GM21737 (cell line): Measurements from ENCODE around the gene ETV2.
A peak's percentile ranks its signal among the peaks of the same experiment; 100 is the strongest.
"Not testable (repeated sequence)": the region's sequence is repeated elsewhere in the genome, so short reads cannot be mapped to it uniquely, and the experiment has no call there.

ENCODE experiments used
- ATAC-seq: cut with Tn5 transposase; IDR thresholded peaks from one replicate; pipeline ENCODE4 v1.9.1; 2021; ENCODE audit warnings: mild to moderate bottlenecking, moderate library complexity; ENCODE audit not compliant: unreplicated experiment

The ETV2 gene

DNA sequence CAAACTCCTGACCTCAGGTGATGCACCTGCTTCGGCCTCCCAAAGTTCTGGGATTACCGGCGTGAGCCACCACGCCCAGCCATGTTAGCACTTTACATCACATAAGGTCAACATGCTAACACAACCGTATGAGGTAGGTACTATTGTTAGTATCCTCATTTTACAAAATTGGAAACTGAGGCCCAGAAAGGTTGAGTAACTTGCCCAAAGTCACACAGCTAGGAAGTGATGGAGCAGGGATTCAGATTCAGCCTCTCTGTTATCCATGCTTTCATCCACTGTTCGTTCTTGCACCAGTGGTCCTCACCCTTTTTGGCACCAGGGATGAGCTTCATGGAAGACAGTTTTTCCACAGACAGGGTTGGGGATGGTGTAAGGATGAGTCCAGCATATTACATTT is 15.2 kb downstream of the ETV2 start:
- no peak for ATAC-seq

DNA sequence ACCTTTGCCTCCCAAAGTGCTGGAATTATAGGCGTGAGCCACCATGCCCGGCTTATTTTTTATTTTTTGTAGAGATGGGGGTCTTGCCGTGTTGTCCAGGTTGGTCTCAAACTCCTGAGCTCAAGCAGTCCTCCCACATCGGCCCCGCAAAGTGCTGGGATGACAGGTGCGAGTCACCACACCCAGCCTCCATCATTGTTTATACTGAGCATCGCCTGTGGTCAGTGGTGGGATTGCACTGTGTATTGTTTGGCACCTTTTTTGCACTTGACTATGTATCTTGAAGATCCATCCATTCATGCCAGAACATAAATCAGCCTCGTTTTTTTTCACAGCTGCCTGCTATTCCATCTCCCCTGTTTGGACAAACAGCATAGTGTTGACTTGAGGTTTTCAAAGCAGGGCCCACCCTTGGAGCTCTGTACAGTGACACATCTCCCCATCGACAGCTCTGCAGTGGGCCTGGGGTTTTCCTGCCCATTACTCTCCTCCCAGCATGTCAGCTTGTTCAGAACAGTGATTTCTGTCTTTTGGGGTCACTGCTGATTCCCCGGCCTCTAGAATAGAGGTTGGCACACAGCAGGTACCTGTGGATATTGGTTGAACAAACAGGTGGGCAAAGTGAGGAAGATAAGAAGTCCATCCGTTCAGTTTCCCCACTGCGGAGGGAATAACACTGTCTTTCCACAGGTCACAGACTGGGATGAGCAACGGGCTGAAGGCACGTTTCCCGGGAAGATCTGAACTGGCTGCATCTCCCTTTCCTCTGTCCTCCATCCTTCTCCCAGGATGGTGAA is 16.6 kb downstream of the ETV2 start:
- ATAC-seq: no peak

DNA sequence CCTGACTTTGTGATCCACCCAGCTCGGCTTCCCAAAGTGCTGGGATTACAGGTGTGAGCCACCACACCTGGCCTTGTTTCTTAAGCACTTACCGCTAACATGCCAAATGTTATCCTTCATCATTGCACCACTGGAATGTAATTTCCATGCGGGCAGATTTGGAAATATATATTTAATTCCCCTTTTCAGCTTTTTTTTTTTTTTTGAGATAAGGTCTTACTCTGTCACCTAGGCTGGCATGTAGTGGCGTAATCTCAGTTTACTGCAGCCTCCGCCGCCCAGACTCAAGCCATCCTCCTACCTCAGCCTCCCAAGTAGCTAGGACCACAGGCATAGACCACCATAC is 20.4 kb downstream of the ETV2 start:
- no peak for ATAC-seq

DNA sequence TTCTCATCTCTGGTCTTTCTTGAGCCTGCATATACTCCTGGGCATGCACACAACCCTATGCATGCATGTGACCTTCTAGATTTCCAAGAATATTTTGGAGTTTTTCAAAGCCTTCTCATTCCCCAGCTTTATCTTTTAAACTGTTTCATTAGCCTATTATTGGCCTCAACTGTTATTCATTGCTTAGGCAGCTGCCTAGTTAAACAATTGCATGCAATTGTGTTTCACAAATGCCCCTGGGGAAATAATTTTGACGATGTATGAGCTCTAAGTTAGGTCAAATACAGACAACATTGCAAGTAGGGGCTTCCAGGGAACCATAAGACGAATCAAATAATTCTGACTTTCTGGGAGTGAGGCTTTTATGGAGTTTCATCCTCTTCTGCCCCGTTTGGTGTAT is 22.4 kb downstream of the ETV2 start:
- ATAC-seq: no peak

DNA sequence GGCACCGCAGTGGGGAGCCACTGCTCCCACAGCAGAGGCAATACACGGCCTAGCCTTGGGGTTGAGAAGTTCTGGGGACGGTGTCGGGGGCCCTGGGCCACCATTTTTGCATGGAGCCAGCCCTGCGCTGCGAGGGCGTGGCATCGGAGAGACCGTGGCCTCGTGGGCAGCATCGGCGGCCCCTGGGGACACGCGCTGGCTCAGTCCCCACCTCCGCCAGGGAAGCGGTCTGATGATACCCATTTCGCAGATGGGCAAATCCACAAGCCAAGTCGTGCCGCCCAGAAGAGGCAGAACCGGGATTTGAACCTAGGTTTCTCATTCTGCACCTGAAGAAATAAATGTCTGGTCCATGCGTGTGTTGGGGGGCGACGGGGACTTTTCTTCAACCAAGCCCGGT is 23.6 kb downstream of the ETV2 start:
- ATAC-seq: no peak

DNA sequence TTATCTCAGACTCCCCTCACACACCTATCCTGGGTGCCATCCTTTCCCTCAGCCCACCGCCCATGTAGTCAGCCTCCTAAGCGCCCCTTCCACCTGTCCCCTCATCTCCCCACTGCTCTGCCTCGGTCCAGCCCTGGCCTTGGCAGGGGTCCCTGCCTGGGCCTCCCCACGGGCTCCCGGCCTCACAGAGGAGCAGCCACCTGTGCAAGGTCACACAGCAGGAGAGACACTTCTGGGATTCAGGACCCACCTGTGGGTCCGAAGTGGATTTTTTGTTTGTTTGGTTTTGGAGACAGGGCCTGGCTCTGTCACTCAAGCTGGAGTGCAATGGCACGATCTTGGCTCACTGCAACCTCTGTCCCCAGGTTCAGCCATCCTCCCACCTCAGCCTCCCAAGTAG is 24.1 kb downstream of the ETV2 start:
- ATAC-seq: no peak

DNA sequence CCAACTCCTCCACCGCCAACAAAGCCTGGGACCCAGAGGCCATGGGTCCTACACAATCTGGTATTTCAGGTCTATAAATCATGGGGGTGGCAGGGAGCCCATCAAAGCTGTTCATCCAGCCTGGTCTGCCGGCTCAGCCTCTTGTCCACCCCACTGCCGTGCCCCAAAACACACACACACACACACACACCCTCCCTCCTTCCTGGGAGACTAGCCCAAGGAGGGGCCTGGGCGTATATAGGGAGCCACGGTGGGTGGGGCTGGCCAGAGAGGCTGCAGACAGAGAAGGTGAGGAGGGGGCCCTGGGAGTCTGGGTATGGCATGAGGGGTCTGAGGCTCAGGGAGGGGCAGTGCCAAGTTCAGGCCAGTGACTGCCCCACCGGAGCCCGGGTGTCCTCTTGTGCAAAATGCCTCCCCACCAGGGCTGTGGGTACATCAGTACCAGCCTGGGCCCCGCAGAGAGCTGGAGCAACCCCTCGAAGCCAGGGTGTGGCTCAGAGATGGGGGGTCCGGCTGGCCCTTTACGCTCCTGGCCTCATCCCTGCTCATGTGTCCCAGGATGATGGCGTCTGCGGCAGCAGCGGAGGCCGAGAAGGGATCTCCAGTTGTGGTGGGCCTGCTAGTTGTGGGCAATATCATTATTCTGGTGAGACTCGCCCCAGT is 24.8 kb downstream of the ETV2 start, which contains the start of gene UPK1A:
TSS of gene UPK1A (plus strand) at position 267 of the 663 bp plus-strand sequence. CDS start at position 563, 296 bp downstream.
- no peak for ATAC-seq

DNA sequence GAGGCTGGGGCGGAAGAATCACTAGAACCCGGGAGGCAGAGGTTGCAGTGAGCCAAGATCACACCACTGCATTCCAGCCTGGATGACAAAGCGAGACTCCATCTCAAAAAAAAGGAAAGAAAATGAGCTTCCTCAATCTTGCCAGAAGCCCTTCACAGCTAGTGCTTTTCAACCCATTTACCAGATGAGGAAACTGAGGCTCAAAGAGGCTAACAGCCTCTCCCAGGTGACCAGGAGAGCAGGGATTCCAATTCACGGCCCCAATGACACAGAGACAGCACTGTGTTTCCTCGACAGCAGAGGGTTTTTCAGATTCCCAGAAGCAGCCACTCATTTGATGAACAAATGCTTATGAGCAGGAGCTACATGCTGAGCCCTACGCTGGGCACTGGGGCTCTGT is 28.0 kb downstream of the ETV2 start:
- no peak for ATAC-seq

DNA sequence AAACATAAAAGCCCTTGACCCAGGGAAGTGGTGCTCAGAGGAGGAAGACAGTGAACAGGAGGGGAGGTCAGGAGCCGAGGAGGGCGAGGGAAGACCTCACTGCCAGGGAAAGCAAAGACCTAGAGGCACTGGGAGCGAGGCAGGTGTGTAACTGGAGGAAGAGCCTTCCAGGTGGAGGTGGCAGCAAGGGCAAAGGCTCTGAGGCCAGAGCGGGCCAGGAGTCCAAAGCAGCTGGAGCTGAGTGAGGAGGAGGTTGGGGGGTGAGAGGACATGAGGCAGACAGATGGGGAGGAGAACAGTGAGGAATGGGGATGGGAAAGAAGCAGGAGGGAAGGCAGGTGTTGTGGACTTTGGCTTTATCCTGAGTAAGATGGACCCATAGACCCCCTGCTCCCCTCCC is 28.4 kb downstream of the ETV2 start:
- ATAC-seq: no peak

DNA sequence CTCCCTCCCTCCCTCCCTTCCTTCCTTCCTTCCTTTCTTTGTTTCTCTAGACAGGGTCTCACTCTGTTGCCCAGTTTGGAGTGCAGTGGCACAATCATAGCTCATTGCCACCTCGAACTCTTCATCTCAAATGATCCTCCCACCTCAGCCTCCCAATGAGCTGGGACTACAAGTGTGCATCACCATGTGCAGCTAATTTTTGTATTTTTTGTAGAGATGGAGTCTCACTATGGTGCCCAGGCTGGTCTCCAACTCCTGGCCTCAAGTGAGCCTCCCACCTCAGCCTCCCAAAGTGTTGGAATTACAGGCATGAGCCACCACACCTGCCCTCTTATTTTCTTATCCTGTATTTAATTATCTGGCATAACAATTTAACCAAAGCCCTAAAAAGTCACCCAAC is 29.1 kb downstream of the ETV2 start:
- ATAC-seq: no peak

DNA sequence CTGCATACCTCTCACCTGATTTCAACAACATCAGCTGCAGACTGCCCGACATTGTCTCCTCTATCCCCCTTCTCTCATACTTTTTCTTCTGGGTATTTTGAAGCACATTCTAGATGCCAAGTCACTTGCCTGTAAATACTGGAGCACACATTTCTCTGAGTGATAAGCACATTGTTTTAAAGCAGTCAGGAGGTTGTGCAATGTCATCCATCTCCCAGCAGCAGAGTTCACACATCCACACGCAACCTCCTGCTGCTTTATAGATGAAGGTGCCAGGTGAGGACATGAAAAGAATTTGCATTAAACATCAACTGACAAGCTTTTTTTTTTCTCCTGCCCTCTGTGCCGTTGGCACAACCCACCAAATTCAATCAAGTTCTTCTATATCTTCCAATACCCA is 30.3 kb downstream of the ETV2 start:
- no peak for ATAC-seq

DNA sequence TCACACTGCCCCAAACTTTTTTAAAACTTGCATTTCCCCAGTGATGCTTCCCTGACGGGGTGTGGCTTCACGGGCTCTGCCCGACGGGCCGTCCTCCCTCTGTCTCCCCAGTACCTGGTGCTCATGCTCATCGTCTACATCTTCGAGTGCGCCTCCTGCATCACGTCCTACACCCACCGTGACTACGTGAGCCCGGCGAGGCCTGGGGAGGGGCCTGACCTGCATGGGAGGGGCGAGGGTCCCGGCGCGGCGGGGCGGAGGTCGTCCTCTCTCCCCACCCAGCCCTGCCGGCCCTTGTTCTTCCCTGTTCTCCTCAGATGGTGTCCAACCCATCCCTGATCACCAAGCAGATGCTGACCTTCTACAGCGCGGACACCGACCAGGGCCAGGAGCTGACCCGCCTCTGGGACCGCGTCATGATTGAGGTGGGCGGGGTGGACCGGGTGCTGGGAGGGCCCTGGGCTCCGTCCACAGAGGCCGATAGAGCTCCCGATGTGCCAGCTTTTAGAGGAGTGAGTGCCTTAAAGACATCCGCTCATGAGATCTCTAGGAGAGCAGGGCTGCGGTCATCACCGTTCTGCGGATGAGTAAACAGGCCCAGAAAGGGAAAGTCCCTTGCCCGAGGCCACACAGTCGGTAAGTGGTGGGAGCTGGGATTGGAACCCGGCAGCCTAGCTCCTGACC is 31.7 kb downstream of the ETV2 start:
- no peak for ATAC-seq

DNA sequence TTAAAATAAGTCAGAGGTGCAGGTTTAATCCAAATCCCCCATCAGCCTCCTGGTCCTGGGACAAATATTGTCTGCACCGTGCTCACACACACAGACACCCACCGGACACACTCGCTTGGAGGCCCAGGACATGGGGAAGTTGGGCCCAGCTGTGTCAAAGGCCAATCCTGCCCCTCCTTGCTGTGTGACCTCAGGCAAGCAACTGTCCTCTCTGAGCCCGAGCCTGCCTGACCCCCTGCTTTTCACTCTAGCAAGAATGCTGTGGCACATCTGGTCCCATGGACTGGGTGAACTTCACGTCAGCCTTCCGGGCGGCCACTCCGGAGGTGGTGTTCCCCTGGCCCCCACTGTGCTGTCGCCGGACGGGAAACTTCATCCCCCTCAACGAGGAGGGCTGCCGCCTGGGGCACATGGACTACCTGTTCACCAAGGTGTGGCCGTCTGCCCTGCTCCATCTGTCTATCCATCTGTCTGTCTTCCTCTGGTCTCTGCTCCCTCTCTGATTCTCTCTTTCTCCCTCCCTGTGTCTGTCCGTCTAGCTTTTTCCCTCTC is 34.1 kb downstream of the ETV2 start:
- ATAC-seq: no peak

DNA sequence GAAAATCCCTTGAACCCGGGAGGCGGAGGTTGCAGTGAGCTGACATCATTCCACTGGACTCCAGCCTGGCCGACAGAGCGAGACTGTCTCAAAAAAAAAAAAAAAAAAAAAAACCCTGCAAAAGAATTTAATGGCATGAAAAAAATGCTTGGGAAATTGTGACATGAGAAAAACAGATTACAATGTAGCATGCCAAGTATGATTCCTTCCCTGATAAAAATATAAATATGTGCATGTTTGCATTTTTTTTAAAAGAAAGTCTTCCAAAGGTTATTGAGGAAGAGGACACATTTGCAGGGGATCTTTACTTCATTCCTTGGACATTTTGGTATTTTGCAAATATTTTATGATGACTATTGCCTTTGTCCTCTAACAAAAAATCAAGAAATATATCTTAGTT is 48.3 kb downstream of the ETV2 start:
- ATAC-seq: no peak

DNA sequence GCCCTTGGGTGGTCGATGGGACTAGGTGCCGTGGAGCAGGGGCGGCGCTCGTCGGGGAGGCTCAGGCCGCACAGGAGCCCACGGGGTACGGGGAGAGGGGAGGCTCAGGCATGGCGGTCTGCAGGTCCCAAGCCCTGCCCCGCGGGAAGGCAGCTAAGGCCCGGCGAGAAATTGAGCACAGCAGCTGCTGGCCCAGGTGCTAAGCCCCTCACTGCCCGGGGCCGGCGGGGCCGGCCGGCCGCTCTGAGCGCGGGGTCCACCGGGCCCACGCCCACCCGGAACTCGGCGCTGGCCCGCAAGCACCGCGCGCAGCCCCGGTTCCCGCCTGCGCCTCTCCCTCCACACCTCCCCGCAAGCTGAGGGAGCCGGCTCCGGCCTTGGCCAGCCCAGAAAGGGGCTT is 49.6 kb downstream of the ETV2 start:
- ATAC-seq: not testable (repeated sequence)

DNA sequence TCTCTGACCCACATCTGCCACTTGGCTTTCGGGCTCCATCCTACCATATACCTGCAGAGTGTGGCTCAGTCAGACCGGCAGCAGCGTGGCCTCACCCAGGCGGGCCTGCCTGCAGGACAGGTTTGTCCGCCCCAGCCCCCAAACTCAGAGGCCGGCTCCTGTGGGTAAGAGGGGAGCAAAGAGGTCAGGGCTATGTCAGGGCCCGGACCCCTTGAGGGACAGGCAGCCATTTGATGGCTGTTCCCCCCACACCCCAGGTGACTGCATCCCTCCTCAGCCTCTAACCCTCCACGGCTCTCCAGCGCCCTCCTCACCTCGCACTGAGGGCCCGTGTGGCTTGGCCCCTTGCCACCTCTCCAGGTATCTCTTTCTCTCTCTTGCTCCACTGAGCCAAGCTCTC is 50.5 kb downstream of the ETV2 start:
- ATAC-seq: no peak

DNA sequence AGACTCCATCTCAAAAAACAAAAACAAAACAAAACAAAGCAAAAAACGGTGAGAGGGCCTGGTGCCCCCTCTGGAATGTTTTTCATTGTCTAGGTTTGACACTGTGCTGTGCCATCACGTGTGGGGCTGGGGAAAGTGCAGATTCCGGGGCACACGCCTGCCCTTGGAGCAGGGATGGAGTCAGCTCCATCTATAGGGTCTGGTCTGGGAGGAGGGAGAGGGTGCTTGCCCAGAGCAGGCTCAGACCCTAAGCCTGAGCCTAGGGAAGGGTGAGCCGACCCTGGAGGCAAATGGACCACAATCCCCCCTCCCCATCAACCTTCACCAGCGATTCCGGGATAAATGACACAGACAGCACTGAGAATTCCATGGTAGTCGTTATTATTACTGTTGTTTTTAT is 51.9 kb downstream of the ETV2 start:
- peak; percentile 13 for ATAC-seq

DNA sequence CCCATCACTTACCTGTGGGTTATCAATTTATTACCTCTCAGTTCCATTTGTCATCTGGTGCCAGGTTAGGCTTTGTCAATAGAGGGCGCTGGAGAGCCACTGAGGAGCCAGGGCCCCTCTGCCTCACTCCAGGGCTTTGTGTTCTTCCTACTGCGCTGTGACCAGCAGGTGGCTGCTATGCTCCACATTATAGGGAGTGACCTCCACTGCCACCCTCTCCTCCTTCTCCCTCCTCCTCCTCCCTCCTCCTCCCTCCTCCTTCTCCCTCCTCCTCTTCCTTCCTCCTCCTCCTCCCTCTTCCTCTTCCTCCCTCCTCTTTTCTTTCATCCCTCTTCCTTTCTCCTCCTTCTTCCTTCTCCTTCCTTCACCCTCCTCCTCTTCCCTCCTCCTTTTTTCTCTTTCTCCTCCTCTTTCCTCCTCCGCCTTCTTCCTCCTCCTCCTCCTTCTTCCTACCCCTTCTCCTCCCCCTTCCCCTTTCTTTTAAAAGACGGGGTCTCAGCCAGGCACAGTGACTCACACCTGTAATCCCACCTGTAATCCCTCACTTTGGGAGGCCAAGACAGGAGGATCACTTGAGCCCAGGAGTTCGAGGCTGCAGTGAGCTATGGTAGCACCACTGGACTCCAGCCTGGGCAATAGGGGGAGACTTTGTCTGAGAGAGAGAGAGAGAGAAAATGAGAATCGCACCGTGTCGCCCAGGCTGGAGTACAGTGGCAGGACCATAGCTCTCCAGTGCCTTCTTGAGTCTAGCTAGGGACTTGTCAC is 52.5 kb downstream of the ETV2 start:
- ATAC-seq: peak; percentile 83
